GM12875 (cell line): ENCODE results near the gene KCNQ2.

ENCODE experiments used
- H3K4me3 ChIP-seq: one replicate; pipeline ENCODE4 v1.5.1; 2011; ENCODE audit warnings: low read depth, low read length, control low read depth
- TF ChIP-seq, protein P1 (sequence below): IDR thresholded peaks from 2 replicates; pipeline ENCODE4 v1.5.1; 2011; ENCODE audit warnings: low read depth, mild to moderate bottlenecking, control low read depth, inconsistent platforms, low read length, moderate library complexity, borderline replicate concordance; ENCODE audit not compliant: insufficient read depth

The KCNQ2 gene

GRCh38 chr20:63367446-63368055, 104.9 kb downstream of the KCNQ2 start:
- TF ChIP-seq, protein P1, sequence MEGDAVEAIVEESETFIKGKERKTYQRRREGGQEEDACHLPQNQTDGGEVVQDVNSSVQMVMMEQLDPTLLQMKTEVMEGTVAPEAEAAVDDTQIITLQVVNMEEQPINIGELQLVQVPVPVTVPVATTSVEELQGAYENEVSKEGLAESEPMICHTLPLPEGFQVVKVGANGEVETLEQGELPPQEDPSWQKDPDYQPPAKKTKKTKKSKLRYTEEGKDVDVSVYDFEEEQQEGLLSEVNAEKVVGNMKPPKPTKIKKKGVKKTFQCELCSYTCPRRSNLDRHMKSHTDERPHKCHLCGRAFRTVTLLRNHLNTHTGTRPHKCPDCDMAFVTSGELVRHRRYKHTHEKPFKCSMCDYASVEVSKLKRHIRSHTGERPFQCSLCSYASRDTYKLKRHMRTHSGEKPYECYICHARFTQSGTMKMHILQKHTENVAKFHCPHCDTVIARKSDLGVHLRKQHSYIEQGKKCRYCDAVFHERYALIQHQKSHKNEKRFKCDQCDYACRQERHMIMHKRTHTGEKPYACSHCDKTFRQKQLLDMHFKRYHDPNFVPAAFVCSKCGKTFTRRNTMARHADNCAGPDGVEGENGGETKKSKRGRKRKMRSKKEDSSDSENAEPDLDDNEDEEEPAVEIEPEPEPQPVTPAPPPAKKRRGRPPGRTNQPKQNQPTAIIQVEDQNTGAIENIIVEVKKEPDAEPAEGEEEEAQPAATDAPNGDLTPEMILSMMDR, result no peak
- H3K4me3 ChIP-seq, result no peak overlapping the region

DNA sequence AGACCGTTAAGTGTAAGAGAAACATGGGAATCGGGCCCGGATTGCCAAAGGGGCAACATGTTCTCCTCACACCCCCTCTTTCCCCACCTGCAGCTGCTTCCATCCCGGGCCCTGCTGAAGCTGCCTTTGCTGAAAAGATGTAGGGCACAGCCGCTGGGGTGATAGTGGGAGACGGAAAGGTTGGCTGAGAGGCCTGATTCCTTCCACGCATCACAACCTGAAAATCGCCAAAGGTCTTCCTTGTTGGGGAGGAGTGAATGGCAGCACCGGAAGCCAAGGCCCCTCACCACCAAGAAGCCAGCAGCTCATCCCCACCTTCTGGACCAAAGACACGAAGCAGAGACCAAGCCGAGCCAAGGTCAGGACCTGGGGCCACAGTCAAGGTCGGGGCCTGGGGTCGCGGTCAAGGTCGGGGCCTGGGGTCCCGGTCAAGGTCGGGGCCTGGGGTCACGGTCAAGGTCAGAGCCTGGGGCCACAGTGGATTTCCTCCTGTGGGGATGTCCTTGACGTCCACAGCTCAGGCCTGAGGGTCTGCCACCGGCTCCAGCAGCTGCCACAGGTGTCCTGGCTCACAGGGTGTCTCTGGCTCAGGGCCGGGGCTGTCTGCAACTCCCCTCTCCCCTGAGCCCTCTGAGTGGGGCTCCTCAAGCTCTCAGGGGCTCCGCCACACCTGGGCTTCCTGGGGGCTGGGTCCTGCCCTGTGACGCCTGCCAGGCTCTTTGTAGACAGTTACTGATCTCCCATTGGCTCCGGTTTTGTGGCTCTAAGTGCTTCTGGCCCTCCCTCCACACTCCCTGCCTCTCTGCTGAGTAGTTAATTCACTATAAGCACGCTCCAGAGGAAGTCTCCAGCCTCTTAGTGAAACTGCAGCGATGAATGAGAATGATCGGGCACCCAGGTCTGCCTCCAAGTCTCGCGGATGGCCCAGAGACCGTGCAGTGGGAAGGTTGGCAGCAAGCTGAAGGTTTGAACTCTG, 105.8 kb downstream of the KCNQ2 start:
- TF ChIP-seq, protein P1, result no peak

GRCh38 chr20:63365601-63366389, 106.7 kb downstream of the KCNQ2 start:
- no peak overlapping the region for H3K4me3 ChIP-seq
- TF ChIP-seq, protein P1, result no peak

More for the DNA sequence above, 105.8 kb downstream of the KCNQ2 start:
- H3K4me3 ChIP-seq, result no peak overlapping the region

DNA sequence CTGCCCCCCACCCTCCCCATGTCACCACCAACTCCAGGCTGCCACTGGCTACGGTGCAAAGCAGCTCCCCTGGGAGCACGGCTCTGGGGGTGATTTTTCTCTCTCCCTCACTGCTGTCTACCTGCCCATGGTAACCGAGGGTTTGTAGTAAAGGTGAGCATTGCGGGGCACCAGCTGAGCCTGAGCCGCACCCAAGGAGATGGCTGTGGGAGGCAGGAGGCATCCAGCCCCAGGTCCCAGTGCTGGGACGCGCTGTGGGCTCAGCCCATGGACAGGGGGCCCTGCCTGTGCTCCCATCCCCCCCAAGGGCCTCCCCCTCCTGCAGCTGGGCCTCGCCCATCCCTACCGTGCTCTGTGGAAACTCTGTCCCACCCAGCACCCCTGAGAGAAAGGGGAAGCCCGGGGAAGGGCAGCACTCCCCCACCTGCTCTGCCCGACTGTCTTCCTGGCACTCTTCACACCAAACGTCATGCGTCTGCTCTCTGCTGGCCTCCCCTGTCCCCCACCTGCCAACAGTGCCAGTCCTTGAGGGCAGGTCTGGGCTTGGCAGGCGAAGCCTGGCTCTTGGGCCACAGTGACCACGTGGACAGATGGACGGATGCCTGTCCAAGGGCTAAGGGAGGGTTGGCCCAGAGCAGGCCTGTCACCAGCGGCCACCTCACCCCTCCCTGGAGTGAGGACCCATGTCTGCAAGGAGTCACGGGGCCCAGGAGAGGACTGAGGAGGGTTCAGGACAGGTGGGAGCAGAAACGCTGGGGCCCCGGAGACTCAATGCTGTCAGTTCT, 107.5 kb downstream of the KCNQ2 start:
- no peak overlapping the region for H3K4me3 ChIP-seq
- TF ChIP-seq, protein P1, result no peak

- no peak overlapping the region for H3K4me3 ChIP-seq
- TF ChIP-seq, protein P1, result no peak
These were observed 108.4 kb downstream of the KCNQ2 start for GRCh38 chr20:63363981-63364561.

DNA sequence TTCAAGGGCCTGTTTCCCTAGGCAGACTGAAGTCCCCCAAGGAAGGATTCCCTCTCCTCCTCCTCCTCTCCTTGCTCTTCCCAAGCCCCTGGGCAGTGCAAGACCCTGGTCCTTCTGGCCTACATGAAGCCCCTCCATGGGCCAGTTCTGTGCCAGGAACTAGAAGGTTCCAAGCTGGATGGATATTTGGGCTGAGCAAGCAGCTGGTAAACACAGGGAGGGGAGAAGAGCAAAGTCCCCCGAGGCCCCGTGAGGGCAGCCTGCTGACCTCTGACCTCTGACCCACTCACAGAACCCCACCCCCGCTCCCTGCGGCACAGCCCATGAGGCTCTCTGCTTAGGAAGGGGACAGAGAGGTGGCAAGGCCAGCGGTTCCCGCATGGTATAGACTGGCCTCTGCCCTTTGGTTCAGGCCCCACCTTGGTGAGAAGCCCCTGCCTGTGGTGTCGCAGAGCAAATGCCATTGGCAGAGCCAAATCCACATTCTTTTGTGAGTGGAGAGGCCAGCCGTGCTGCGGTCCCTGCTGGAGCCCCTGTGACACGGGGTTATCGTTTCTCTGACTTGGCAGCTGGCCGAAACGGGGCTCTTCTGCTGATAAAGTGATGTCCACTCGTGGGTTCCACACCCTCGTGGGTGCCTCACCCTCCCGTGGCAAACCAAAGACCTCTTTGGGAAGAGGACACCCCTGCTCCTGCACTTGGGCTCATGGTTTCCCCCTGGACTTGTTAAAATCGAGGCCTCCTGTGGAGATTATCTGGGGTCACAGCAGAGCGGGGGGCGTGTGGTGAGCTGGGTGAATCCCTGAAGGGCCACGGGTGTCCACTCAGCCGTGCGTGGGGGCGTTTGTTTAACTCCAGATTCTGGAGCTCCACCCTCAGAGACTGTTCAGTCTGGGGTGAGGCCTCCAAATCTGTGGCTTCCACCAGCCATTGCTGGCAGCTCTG, 109.2 kb downstream of the KCNQ2 start:
- TF ChIP-seq, protein P1, result no peak
- no peak overlapping the region for H3K4me3 ChIP-seq
